Immature natural killer cell (primary cell): ENCODE data around the gene C16orf90. TPM values are rescaled to one million over a fixed set of nuclear protein-coding genes. Genes with fewer than 3 reads are reported as not detected.
A peak's percentile ranks its signal among the peaks of the same experiment; 100 is the strongest.
"Not testable (repeated sequence)": the region's sequence is repeated elsewhere in the genome, so short reads cannot be mapped to it uniquely, and the experiment has no call there.

Source experiments
- DNase-seq, 3 donors: peaks; one replicate each; pipeline ENCODE4 v3.0.0; 2022; ENCODE audit warnings: mixed read lengths in 1 of 3
- H3K27ac Mint-ChIP-seq, 6 donors: one replicate each; pipeline ENCODE4 v1.8.0; 2020; ENCODE audit warnings: mixed read lengths in 6 of 6, mild to moderate bottlenecking in 5 of 6, inconsistent platforms in 4 of 6, moderate library complexity in 3 of 6
- H3K27me3 Mint-ChIP-seq, 3 donors: one replicate each; pipeline ENCODE4 v1.8.0; 2020 to 2021; ENCODE audit warnings: low read depth in 3 of 3, mild to moderate bottlenecking in 3 of 3, mixed read lengths in 3 of 3, moderate library complexity in 3 of 3, inconsistent platforms in 1 of 3
- H3K36me3 Mint-ChIP-seq, 3 donors: one replicate each; pipeline ENCODE4 v1.8.0; 2020; ENCODE audit warnings: mixed read lengths in 3 of 3, inconsistent platforms in 2 of 3, mild to moderate bottlenecking in 2 of 3
- H3K4me1 Mint-ChIP-seq, 2 donors: one replicate each; pipeline ENCODE4 v1.8.0; 2020; ENCODE audit warnings: inconsistent platforms in 2 of 2, mild to moderate bottlenecking in 2 of 2, mixed read lengths in 2 of 2, moderate library complexity in 1 of 2
- H3K4me3 Mint-ChIP-seq, 5 donors: one replicate each; pipeline ENCODE4 v1.8.0; 2020; ENCODE audit warnings: mild to moderate bottlenecking in 5 of 5, mixed read lengths in 5 of 5, inconsistent platforms in 3 of 5, moderate library complexity in 3 of 5
- H3K9me3 Mint-ChIP-seq, 6 donors: one replicate each; pipeline ENCODE4 v1.8.0; 2020; ENCODE audit warnings: mild to moderate bottlenecking in 6 of 6, mixed read lengths in 6 of 6, inconsistent platforms in 4 of 6, moderate library complexity in 3 of 6
- polyA plus RNA-seq, 3 donors: library from polyadenylated mRNA; unstranded; fragments of 300-500 nt; fragmentation: Illumina TruSeq; gene quantifications; one replicate each; pipeline ENCODE4 v1.2.3, GENCODE V29; 2021

Gene C16orf90
- polyA plus RNA-seq, 3 donors from 2014 or later, result not detected

- Mint-ChIP-seq H3K4me1 (peaks cover 3 to 6% of the 10 kb centered on the region in 2 donors), H3K36me3 (peaks cover 12 to 24% (median 15%) of the 10 kb centered on the region in 3 donors), H3K9me3 (no peaks in the 10 kb centered on the region), H3K4me3 (no peak overlapping the region), H3K27me3 (peaks cover 0 to 2% (median 0%) of the 10 kb centered on the region in 3 donors), H3K27ac (no peak overlapping the region)
- DNase-seq, result no peak
Measured at GRCh38 chr16:3485821-3486505, 9.3 kb downstream of the C16orf90 start.

- no peak overlapping the region for H3K4me3 Mint-ChIP-seq
- H3K36me3 Mint-ChIP-seq, result peaks cover 12 to 24% (median 15%) of the 10 kb centered on the region in 3 donors
- DNase-seq, result no peak
- peaks cover 0 to 2% (median 0%) of the 10 kb centered on the region in 3 donors for H3K27me3 Mint-ChIP-seq
- H3K4me1 Mint-ChIP-seq, result peaks cover 3 to 6% of the 10 kb centered on the region in 2 donors
- no peak overlapping the region for H3K27ac Mint-ChIP-seq
- H3K9me3 Mint-ChIP-seq, result no peaks in the 10 kb centered on the region
Measured at GRCh38 chr16:3485097-3485745, 10.1 kb downstream of the C16orf90 start.

GRCh38 chr16:3484318-3485096 is 10.8 kb downstream of the C16orf90 start:
- Mint-ChIP-seq H3K9me3 (no peaks in the 10 kb centered on the region), H3K27ac (peak overlapping the region in 1 of 6 donors; percentile 28), H3K36me3 (peaks cover 12 to 24% (median 15%) of the 10 kb centered on the region in 3 donors), H3K4me3 (no peak overlapping the region), H3K27me3 (peaks cover 0 to 2% (median 0%) of the 10 kb centered on the region in 3 donors), H3K4me1 (peaks cover 3 to 6% of the 10 kb centered on the region in 2 donors)
- DNase-seq, result no peak

- Mint-ChIP-seq H3K36me3 (peaks cover 12 to 24% (median 15%) of the 10 kb centered on the region in 3 donors), H3K27me3 (peaks cover 0 to 2% (median 0%) of the 10 kb centered on the region in 3 donors), H3K4me3 (no peak overlapping the region), H3K27ac (peak overlapping the region in 1 of 6 donors; percentile 16), H3K9me3 (no peaks in the 10 kb centered on the region), H3K4me1 (peaks cover 3 to 6% of the 10 kb centered on the region in 2 donors)
- no peak for DNase-seq
Measured at GRCh38 chr16:3482659-3483241, 12.5 kb downstream of the C16orf90 start.

- no peak for DNase-seq
- Mint-ChIP-seq H3K4me1 (peaks cover 3 to 9% of the 10 kb centered on the region in 2 donors), H3K27me3 (peaks cover 0 to 2% (median 0%) of the 10 kb centered on the region in 3 donors), H3K36me3 (peaks cover 12 to 24% (median 15%) of the 10 kb centered on the region in 3 donors), H3K9me3 (no peaks in the 10 kb centered on the region), H3K4me3 (no peak overlapping the region), H3K27ac (peak overlapping the region in 1 of 6 donors; percentile 22)
Measured at GRCh38 chr16:3481696-3482658, 13.3 kb downstream of the C16orf90 start.

GRCh38 chr16:3480901-3481695 is 14.2 kb downstream of the C16orf90 start:
- Mint-ChIP-seq H3K4me1 (peaks cover 3 to 17% of the 10 kb centered on the region in 2 donors), H3K9me3 (no peaks in the 10 kb centered on the region), H3K36me3 (peaks cover 12 to 20% (median 15%) of the 10 kb centered on the region in 3 donors), H3K4me3 (no peak overlapping the region), H3K27ac (peak overlapping the region in 1 of 6 donors; percentile 22), H3K27me3 (peaks cover 0 to 2% (median 0%) of the 10 kb centered on the region in 3 donors)
- no peak for DNase-seq

GRCh38 chr16:3479654-3480216 is 15.6 kb downstream of the C16orf90 start:
- Mint-ChIP-seq H3K36me3 (peaks cover 12 to 20% (median 15%) of the 10 kb centered on the region in 3 donors), H3K27ac (no peak overlapping the region), H3K4me1 (peaks cover 7 to 22% of the 10 kb centered on the region in 2 donors), H3K27me3 (peaks cover 0 to 2% (median 0%) of the 10 kb centered on the region in 3 donors), H3K4me3 (no peak overlapping the region), H3K9me3 (no peaks in the 10 kb centered on the region)
- DNase-seq, result no peak

GRCh38 chr16:3478242-3478925 is 16.9 kb downstream of the C16orf90 start:
- Mint-ChIP-seq H3K4me3 (no peak overlapping the region), H3K27me3 (peaks cover 0 to 2% (median 1%) of the 10 kb centered on the region in 3 donors), H3K27ac (no peak overlapping the region), H3K9me3 (no peaks in the 10 kb centered on the region), H3K4me1 (peaks cover 7 to 21% of the 10 kb centered on the region in 2 donors), H3K36me3 (peaks cover 8 to 13% (median 8%) of the 10 kb centered on the region in 3 donors)
- no peak for DNase-seq

- no peak for DNase-seq
- H3K27me3 Mint-ChIP-seq, result peaks cover 0 to 1% (median 0%) of the 10 kb centered on the region in 3 donors
- H3K4me3 Mint-ChIP-seq, result no peak overlapping the region
- H3K9me3 Mint-ChIP-seq, result no peaks in the 10 kb centered on the region
- no peaks in the 10 kb centered on the region for H3K36me3 Mint-ChIP-seq
- peaks cover 14 to 27% of the 10 kb centered on the region in 2 donors for H3K4me1 Mint-ChIP-seq
- no peak overlapping the region for H3K27ac Mint-ChIP-seq
Measured at GRCh38 chr16:3476409-3476808, 18.9 kb downstream of the C16orf90 start.

GRCh38 chr16:3475604-3476375 is 19.5 kb downstream of the C16orf90 start:
- Mint-ChIP-seq H3K27me3 (peaks cover 0 to 1% (median 0%) of the 10 kb centered on the region in 3 donors), H3K4me1 (peaks cover 18 to 31% of the 10 kb centered on the region in 2 donors), H3K9me3 (no peaks in the 10 kb centered on the region), H3K36me3 (no peaks in the 10 kb centered on the region), H3K27ac (peak overlapping the region in 1 of 6 donors; percentile 45), H3K4me3 (no peak overlapping the region)
- DNase-seq, result no peak

GRCh38 chr16:3474870-3475269 is 20.4 kb downstream of the C16orf90 start:
- Mint-ChIP-seq H3K27ac (peak overlapping the region in 1 of 6 donors; percentile 48), H3K4me1 (peaks cover 21 to 35% of the 10 kb centered on the region in 2 donors)
- H3K27me3 Mint-ChIP-seq, result not testable (repeated sequence)

More at GRCh38 chr16:3474870-3475269, 20.4 kb downstream of the C16orf90 start:
- not testable (repeated sequence) for H3K9me3 Mint-ChIP-seq, DNase-seq, H3K36me3 Mint-ChIP-seq, H3K4me3 Mint-ChIP-seq
